Thyroid gland (tissue), 4 donors: ENCODE results near the gene PDE3B.

Experiments
- CTCF ChIP-seq, 6 experiments: fragments of 200-600 bp in 3 of 6; fragments of 450-650 bp in 3 of 6; sonication (generic) in 3 of 6; IDR thresholded peaks; one replicate each; pipeline ENCODE4 v1.5.1; 2016 to 2019; ENCODE audit warnings: antibody characterized with exemption in 6 of 6, mild to moderate bottlenecking in 2 of 6, inconsistent platforms in 1 of 6, moderate library complexity in 1 of 6
- POLR2A ChIP-seq, 2 donors: fragments of 450-650 bp; IDR thresholded peaks; one replicate each; pipeline ENCODE4 v1.6.1; 2017; ENCODE audit warnings: antibody characterized with exemption in 2 of 2, mild to moderate bottlenecking in 2 of 2, moderate library complexity in 1 of 2

- TF ChIP-seq CTCF (IDR thresholded peaks at IDR 0.05) (no peak), POLR2A (IDR thresholded peaks at IDR 0.05) (no peak)
These were observed 20.6 kb upstream of the PDE3B start for GRCh38 chr11:14623036-14623435.
